NCI-H1417 treated with DMSO at 0.1 percent for 48 hours (cell line): Measurements from ENCODE around the gene KLK11.

Experiments
- DNase-seq: peaks from one replicate; lab custom pipeline; 2025; lab: John Stamatoyannopoulos, UW

The KLK11 gene

GRCh38 chr19:51026554-51026831 lies at the start of gene KLK11:
TSS of gene KLK11 (minus strand) at chr19:51026616. CDS start at chr19:51025631, 985 bp downstream.
- no peak for DNase-seq

- no peak for DNase-seq
Measured at GRCh38 chr19:51075998-51076397, 49.6 kb upstream of the KLK11 start.

GRCh38 chr19:51071095-51071405 lies 44.6 kb upstream of the KLK11 start:
- no peak for DNase-seq

- peak; percentile 10 for DNase-seq
Measured at GRCh38 chr19:51070334-51071094, 44.1 kb upstream of the KLK11 start.

GRCh38 chr19:51066393-51067186 lies 40.2 kb upstream of the KLK11 start:
- DNase-seq = no peak

- DNase-seq = no peak
Measured at GRCh38 chr19:51065221-51065960, 39.0 kb upstream of the KLK11 start.

GRCh38 chr19:51064534-51065220 lies 38.3 kb upstream of the KLK11 start, which contains the start of gene KLK13:
TSS of gene KLK13 (minus strand) at chr19:51065092. CDS start at chr19:51065067, 25 bp downstream.
- DNase-seq = no peak

GRCh38 chr19:51063664-51064063 lies 37.2 kb upstream of the KLK11 start:
- no peak for DNase-seq

GRCh38 chr19:51060973-51061372 lies 34.6 kb upstream of the KLK11 start:
- DNase-seq = no peak

GRCh38 chr19:51060336-51060735 lies 33.9 kb upstream of the KLK11 start:
- DNase-seq = no peak

- DNase-seq = no peak
Measured at GRCh38 chr19:51059715-51060114, 33.3 kb upstream of the KLK11 start.

GRCh38 chr19:51055866-51056265 lies 29.4 kb upstream of the KLK11 start:
- no peak for DNase-seq

- no peak for DNase-seq
Measured at GRCh38 chr19:51047031-51047335, 20.6 kb upstream of the KLK11 start.

- DNase-seq = no peak
Measured at GRCh38 chr19:51044327-51044726, 17.9 kb upstream of the KLK11 start.

GRCh38 chr19:51043497-51043896 lies 17.1 kb upstream of the KLK11 start:
- no peak for DNase-seq

GRCh38 chr19:51040151-51040550 lies 13.7 kb upstream of the KLK11 start:
- DNase-seq = no peak

GRCh38 chr19:51036519-51036918 lies 10.1 kb upstream of the KLK11 start:
- no peak for DNase-seq

GRCh38 chr19:51034704-51035103 lies 8.3 kb upstream of the KLK11 start, which contains the start of gene KLK12:
TSS of gene KLK12 (minus strand) at chr19:51035002. CDS start at chr19:51034621, 381 bp downstream.
- no peak for DNase-seq

GRCh38 chr19:51031880-51032225 lies 5.4 kb upstream of the KLK11 start:
- no peak for DNase-seq

- DNase-seq = no peak
Measured at GRCh38 chr19:51031220-51031879, 4.9 kb upstream of the KLK11 start.

GRCh38 chr19:51030631-51031030 lies 4.2 kb upstream of the KLK11 start:
- no peak for DNase-seq

GRCh38 chr19:51029718-51030117 lies 3.3 kb upstream of the KLK11 start:
- DNase-seq = no peak
